Activated naive CD4-positive, alpha-beta T cell treated with anti-CD3 and anti-CD28 coated beads, Interleukin-2, amount 50 U/mL, for 16 hours (primary cell): ENCODE data around the gene LIF.

Source experiments
- DNase-seq: peaks from one replicate; pipeline ENCODE4 v3.0.0-alpha.2; 2020

Gene LIF

DNA sequence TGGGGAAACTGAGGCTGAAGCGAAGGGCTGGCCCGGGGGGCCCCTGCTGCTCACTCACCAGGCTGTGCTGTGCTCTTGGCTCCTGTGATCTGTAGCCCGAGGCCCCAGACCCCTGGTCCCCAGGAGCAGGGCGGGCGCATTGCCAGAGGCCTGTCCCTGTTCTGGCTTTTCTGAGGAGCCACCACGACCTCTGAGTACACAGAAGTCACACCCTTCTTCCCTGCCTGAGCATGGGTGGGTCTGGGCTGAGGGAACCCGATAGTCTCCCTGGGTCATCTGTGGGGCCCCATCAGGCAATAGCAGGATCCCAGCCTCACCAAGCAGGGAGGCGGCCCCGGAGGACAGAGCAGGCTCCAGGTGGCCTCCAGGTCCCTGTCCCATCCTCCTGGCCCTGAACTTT is 37.6 kb upstream of the LIF start:
- DNase-seq = no peak

GRCh38 chr22:30283342-30283741 is 36.8 kb upstream of the LIF start:
- no peak for DNase-seq

DNA sequence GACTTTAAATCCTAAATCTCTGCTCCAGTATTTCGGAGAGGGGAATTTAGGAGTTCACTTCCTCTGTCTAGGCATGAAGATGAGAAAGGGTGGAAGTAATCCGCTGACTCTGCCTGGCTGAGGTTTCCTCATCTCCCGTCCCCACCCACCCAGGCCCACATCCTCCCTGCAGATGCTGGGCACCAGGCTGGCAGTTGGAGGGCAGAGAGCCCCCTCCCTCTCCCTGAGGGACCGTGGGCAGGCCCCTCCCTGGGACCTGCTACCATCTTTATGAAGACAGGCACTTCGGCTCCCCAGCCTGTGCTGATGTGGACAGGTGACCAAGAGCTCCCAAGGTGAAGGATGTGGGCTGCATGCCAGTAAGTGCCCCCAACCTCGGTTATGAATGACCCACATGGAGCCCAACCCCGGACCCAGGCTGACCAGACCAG is 36.1 kb upstream of the LIF start:
- no peak for DNase-seq

- no peak for DNase-seq
Observed at GRCh38 chr22:30280505-30280904, 33.9 kb upstream of the LIF start.

- no peak for DNase-seq
Observed at GRCh38 chr22:30279932-30280331, 33.4 kb upstream of the LIF start.

GRCh38 chr22:30279046-30279788 is 32.7 kb upstream of the LIF start:
- DNase-seq = no peak

- DNase-seq = no peak
Observed at GRCh38 chr22:30277547-30278344, 31.2 kb upstream of the LIF start.

GRCh38 chr22:30276039-30276438 is 29.5 kb upstream of the LIF start:
- DNase-seq = no peak

DNA sequence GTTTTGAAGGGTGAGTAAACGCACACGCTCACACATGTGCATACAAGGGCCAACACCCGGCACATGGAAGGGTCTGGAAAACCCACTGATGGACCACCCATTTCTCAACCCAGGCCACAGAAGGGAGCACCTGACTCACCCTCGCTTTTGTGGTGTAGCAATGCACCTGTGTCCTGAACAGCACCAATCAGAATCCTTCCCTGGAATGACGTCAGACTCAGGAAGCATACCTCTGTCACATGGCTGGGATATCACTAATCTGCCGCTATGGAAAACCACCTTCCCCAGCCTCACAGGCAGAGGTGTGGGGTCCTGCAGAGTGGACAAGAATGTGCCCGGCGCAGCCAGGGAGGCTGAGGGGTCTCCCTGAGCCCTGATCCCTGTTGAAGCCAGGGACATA is 29.1 kb upstream of the LIF start:
- no peak for DNase-seq

DNA sequence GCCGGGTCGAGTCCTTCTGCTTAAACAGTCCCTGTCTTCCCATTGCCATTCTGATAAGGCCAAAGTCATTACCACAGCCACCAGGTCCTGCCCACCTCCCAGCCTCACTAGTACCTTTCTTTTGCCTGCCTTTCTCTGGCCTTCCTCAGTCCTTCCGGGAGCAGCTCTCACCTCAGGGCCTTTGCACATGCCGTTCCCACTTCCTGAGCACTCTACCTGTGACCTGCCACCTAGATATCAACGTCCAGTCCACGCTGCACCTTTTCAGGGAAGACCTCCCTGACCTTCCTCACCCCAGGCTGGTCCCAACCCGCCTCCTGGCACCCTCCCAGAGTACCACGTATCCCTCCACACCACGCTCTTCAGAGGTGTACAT is 27.9 kb upstream of the LIF start:
- no peak for DNase-seq

DNA sequence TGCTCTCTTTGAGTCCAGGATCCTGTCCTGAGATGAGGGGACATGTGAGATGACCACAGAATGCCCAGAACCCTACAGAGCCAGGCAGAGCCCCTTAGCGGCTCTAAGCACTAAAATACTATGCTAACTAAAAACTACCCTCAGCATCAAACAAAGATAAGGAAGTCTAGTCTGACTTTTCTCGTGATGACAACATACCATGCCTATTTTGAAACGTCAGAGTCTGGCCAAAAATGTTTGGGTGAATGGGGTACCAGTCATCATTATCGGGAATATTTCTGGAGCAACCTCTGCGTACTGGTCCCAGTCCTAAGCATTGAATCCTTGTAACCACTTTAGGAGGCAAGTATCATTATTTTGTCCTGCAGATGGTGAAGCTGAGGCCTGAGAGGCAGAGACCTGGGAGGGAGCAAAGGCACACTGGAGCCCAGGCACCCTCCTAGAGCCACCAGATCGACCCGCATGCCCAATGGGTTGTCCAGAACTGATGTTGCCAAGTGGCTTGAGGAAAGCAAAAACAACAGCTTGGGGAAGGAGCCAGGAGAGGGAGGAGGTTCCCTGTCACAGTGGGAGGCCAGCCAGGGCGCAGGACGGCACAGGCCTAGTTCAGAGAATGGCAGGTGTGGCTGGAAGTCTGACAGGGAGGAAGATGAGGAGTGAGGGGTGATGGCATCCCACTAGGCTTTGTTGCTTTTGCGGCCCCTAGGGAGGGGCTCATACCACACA is 27.3 kb upstream of the LIF start:
- no peak for DNase-seq

DNA sequence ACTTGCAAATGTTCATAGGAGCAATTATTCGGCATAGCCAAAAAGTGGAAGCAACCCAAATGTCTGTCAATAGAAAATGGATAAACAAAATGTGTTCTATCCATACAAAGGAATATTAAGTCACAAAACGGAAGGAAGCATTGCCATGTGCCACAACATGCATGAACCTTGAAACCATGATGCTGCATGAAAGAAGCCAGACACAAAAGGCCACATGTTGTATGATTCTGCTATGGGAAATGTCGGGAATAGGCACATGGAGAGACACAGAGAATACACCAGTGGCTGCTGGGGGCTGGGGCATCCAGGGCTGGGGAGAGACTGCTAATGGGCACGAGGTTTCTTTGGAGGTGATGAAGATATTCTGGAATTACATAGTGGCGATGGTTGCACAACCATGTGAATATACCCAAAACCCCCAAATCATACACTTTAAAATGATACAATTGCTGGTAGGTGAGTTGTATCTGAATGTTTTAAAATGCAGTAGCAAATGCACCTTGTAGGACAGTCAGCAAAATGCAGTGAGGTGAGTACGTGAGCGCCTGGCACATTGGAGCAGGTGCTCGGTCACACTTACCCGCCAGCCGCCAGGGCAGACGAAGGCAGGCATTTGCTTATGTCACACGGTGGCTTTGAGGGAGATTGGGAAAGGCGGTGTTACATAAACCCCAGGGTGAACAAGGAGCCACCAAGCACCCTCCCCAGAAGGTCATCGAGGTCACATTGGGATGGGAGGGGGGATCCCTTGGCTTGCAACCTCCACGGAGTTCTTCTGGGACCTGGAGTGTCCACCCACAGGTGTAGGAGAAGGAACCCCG is 26.4 kb upstream of the LIF start:
- DNase-seq = no peak

- no peak for DNase-seq
Observed at GRCh38 chr22:30270832-30271231, 24.3 kb upstream of the LIF start.

GRCh38 chr22:30268331-30268730 is 21.8 kb upstream of the LIF start:
- DNase-seq = no peak

DNA sequence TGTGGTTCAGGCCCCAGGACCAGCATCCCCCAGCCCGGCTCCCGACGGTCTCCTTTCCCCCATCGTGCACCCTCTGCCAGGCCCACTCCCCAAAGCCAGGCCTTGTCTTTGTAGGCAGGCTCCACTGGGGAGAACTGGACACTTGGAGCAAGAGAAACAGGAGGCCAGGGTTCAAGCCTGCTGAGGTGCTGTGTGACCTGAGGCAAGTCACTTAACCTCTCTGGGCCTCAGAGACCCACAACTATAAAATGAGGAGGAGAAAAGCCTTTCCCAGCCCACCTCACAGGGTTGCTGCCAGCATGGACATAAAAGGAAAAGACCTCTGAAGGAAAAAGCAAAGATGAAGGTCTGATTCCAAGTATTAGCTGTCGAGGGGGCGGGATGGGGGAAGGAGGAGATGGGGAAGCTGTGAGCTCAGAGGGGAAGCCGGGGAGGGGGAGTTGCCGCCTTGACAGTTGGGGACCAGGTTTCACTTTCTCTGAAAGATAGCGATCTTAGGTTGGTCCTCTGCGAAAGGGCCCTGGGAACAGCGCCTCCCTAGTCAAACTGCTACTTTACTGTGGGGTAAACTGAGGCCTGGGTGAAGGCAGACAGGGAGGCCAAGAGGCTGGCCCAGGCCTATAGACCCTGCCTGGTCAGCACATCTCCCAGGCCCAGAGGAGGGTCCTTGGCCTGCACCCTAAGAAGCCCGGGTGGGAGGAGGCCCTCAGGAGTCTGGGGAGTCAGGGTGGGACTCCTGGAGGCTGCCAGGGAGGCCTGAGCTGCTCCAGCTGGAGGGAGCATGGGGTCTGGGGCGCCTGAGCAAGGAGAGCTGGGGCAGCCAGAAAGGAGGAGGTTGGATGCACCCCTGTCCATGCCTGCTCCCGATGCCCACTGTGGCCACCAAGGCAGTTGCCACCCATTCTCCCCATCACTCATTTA is 21.1 kb upstream of the LIF start:
- DNase-seq = peak; percentile 49

- peak; percentile 61 for DNase-seq
Observed at GRCh38 chr22:30266445-30267381, 20.2 kb upstream of the LIF start, which contains the start of gene OSM. TSS of gene OSM (minus strand) at chr22:30266851. CDS start at chr22:30266799, 52 bp downstream.

- DNase-seq = peak; percentile 90
Observed at GRCh38 chr22:30265823-30266444, 19.4 kb upstream of the LIF start.

- DNase-seq = no peak
Observed at GRCh38 chr22:30265131-30265720, 18.7 kb upstream of the LIF start.

- DNase-seq = no peak
Observed at GRCh38 chr22:30263883-30264282, 17.3 kb upstream of the LIF start.
